Motor neuron (in vitro differentiated cells): Measurements from ENCODE around the gene RPF1. TPM values are rescaled to one million over a fixed set of nuclear protein-coding genes. Genes with fewer than 3 reads are reported as not detected.

Experiments used
- ATAC-seq, 8 experiments: fragments of 200-7000 bp; cut with Tn5 transposase; replicated peaks in 6 of 8; 2 replicates each; pipeline ENCODE4 v1.8.0; 2021; ENCODE audit warnings: mild to moderate bottlenecking in 8 of 8, moderate library complexity in 8 of 8
- H3K27ac ChIP-seq, 2 donors: fragments of 250-450 bp; sonication (Bioruptor Pico); 2 replicates each; pipeline ENCODE4 v1.9.0; 2021; ENCODE audit warnings: antibody characterized with exemption in 2 of 2, mild to moderate bottlenecking in 2 of 2, moderate library complexity in 1 of 2
- H3K4me1 ChIP-seq, 2 donors: fragments of 250-450 bp; sonication (Bioruptor Pico); replicated peaks in 1 of 2; 2 replicates each; pipeline ENCODE4 v1.6.1; 2021; ENCODE audit warnings: antibody characterized with exemption in 2 of 2, mild to moderate bottlenecking in 2 of 2, moderate library complexity in 1 of 2
- H3K4me3 ChIP-seq, 5 donors: fragments of 250-450 bp; sonication (Bioruptor Pico); 2 replicates each; pipeline ENCODE4 v1.9.0; 2021; ENCODE audit warnings: antibody characterized with exemption in 5 of 5, mild to moderate bottlenecking in 5 of 5, moderate library complexity in 4 of 5
- WGBS, 10 experiments: fragments of 450-650 bp; shearing (Covaris generic); methylation state at CpG; one replicate each; pipeline ENCODE4 v1.0.0; 2022; 5-methylcytosine and 5-hydroxymethylcytosine counted together
- in situ Hi-C, 9 experiments: fragments of 400-800 bp; cut with MboI; loops; one replicate each; pipeline ENCODE4 v1.15.0; 2021; ENCODE audit warnings: low sequenced_read_pairs in 9 of 9, low pct_unique_long_range_greater_than_20kb in 2 of 9; ENCODE audit not compliant: unreplicated experiment in 9 of 9
- total RNA-seq, 8 experiments: library from RNA; unstranded; fragments of 300-600 nt; gene quantifications; 2 replicates each; pipeline versions ENCODE4 v1.2.3 to v1.2.4, GENCODE V29; 2022

RPF1 gene
- total RNA-seq, 8 experiments from 2014 or later, result 38.7 to 77.5 (median 54.8) TPM

GRCh38 chr1:84524590-84524989 is 45.5 kb downstream of the RPF1 start:
- in situ Hi-C loops, result loop anchor here in 1 of 9 experiments (25.0 kb wide), 1 partner anchor 88 kb away; no protein-coding TSS in a partner anchor
- no peak for ATAC-seq
- Histone ChIP-seq H3K27ac (no peak overlapping the region), H3K4me3 (no peak overlapping the region), H3K4me1 (no peaks in the 10 kb centered on the region)

GRCh38 chr1:84525779-84526178 is 46.7 kb downstream of the RPF1 start:
- ATAC-seq, result no peak
- no peak overlapping the region for H3K27ac ChIP-seq
- WGBS, 10 experiments, result 85 to 100% (median 97%) methylated on average over 1 of the region's 1 CpG; no CpG with 5 or more reads in 4 of the 10 experiments
- no peaks in the 10 kb centered on the region for H3K4me1 ChIP-seq
- no peak overlapping the region for H3K4me3 ChIP-seq
- in situ Hi-C loops, result no loop called here

- Histone ChIP-seq H3K4me1 (no peaks in the 10 kb centered on the region), H3K27ac (no peak overlapping the region), H3K4me3 (no peak overlapping the region)
- in situ Hi-C loops, result no loop called here
- ATAC-seq, result no peak
Observed at GRCh38 chr1:84538599-84538998, 59.5 kb downstream of the RPF1 start.

- no peak overlapping the region for H3K27ac ChIP-seq
- 47 to 93% (median 82%) methylated on average over 3 of the region's 3 CpGs for WGBS, 10 experiments
- no peak overlapping the region for H3K4me3 ChIP-seq
- H3K4me1 ChIP-seq, result no peaks in the 10 kb centered on the region
- in situ Hi-C loops, result no loop called here
- ATAC-seq, result no peak
Observed at GRCh38 chr1:84539972-84540371, 60.9 kb downstream of the RPF1 start.

GRCh38 chr1:84540759-84541158 is 61.7 kb downstream of the RPF1 start:
- Histone ChIP-seq H3K27ac (no peak overlapping the region), H3K4me1 (no peaks in the 10 kb centered on the region), H3K4me3 (no peak overlapping the region)
- ATAC-seq, result no peak
- in situ Hi-C loops, result no loop called here
- WGBS, 10 experiments, result 0 to 100% (median 69%) methylated on average over 1 of the region's 1 CpG; no CpG with 5 or more reads in 6 of the 10 experiments

GRCh38 chr1:84541679-84542078 is 62.6 kb downstream of the RPF1 start:
- Histone ChIP-seq H3K4me1 (no peaks in the 10 kb centered on the region), H3K27ac (no peak overlapping the region), H3K4me3 (no peak overlapping the region)
- 68 to 100% (median 89%) methylated on average over 2 to 4 of the region's 4 CpGs; no CpG with 5 or more reads in 1 of the 10 experiments for WGBS, 10 experiments
- in situ Hi-C loops, result no loop called here
- ATAC-seq, result no peak

Other genes with a start within 250 kb of the RPF1 start
- gene SAMD13, start 177.6 kb upstream of the RPF1 start, total RNA-seq, result 10 to 100 TPM in 2 of 8 experiments, 1 to 10 TPM in 6; 2.4 to 18.2 (median 4.2) TPM
- under 1 TPM in 2 of 8 experiments, not detected in 6; 0.38 to 0.66 TPM for gene DNASE2B, start 80.8 kb upstream of the RPF1 start, total RNA-seq
- 1 to 10 TPM in 7 of 8 experiments, under 1 TPM in 1; 0.67 to 3.3 (median 1.6) TPM for gene SPATA1, start 27.1 kb downstream of the RPF1 start, total RNA-seq
- 100 to 1,000 TPM in 2 of 8 experiments, 10 to 100 TPM in 6; 59.2 to 175 (median 83.1) TPM for gene GNG5, start 27.3 kb downstream of the RPF1 start, total RNA-seq
- gene CTBS, start 95.2 kb downstream of the RPF1 start, total RNA-seq, result 10 to 100 TPM in 2 of 8 experiments, 1 to 10 TPM in 6; 2.3 to 15.4 (median 5.5) TPM
- 10 to 100 TPM; 13.5 to 47.6 (median 24.1) TPM for gene SSX2IP, start 211.2 kb downstream of the RPF1 start, total RNA-seq